Ectodermal cell (in vitro differentiated cells): ENCODE data around the gene ACIN1.

Source experiments
- H3K27ac ChIP-seq: 2 replicates; pipeline ENCODE4 v1.7.0; 2013; ENCODE audit warnings: mild to moderate bottlenecking, low read depth, low read length; ENCODE audit not compliant: insufficient read depth, poor library complexity, severe bottlenecking
- H3K27me3 ChIP-seq: 2 replicates; pipeline ENCODE4 v1.7.0; 2013; ENCODE audit warnings: mild to moderate bottlenecking, low read length; ENCODE audit not compliant: insufficient read depth, control insufficient read depth, poor library complexity, severe bottlenecking
- H3K36me3 ChIP-seq: one replicate; pipeline ENCODE4 v1.7.0; 2013; ENCODE audit warnings: low read length; ENCODE audit not compliant: control insufficient read depth, insufficient read depth
- H3K4me1 ChIP-seq: one replicate; pipeline ENCODE4 v1.7.0; 2013; ENCODE audit warnings: low read length; ENCODE audit not compliant: control insufficient read depth, insufficient read depth
- H3K4me3 ChIP-seq: 2 replicates; pipeline ENCODE4 v1.7.0; 2013; ENCODE audit warnings: low read depth, low read length, control low read depth; ENCODE audit not compliant: insufficient read depth
- H3K9me3 ChIP-seq: 2 replicates; pipeline ENCODE4 v1.7.0; 2013; ENCODE audit warnings: mild to moderate bottlenecking, low read length, moderate library complexity; ENCODE audit not compliant: control insufficient read depth
- WGBS, 2 experiments: methylation state at CpG; one replicate each; pipeline ENCODE4 v1.1.7; 2013; ENCODE audit warnings: missing lambda C conversion rate in 2 of 2; 5-methylcytosine and 5-hydroxymethylcytosine counted together

The ACIN1 gene

DNA sequence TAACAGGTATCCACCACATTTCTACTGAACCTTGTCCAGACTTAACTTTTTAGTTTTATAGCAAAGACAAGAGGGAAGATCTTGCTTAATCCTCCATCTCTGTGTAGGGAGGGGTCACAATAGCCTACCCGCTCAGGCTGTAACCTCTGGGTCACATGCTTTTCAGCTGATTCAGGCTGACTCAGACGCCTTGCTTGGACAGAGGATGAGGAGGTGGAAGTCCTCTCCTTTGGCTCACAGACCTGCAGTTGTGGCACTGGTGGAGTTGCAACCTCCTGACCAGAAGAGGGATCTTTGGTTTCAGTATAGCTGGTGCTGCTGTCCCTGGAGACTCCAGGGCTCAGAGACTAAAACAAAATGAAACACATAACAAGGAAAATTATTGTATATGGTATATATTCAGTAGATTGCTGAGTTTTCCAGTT, 16.2 kb downstream of the ACIN1 start:
- H3K36me3 ChIP-seq = peaks cover 59% of the 10 kb centered on the region
- no peaks in the 10 kb centered on the region for H3K4me1 ChIP-seq

DNA sequence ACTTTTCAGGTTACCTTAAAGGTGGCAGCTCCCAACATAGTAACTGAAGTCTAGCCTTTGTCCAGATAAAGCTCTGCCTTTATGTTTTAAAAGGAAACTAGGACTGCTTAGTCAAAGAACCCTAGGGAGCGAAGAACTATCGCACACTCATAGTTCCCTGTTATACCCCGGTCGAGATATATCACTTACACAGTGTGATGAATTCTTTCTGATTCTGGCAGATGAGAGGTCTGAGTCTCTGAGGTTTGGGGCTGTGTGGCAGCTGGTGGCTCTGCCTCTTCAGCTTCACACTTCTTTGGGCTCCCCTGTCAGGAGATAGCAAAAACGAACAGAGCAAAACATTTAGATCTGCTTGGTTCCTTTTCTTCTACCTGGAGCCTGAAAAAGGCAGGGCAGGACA, 17.0 kb downstream of the ACIN1 start:
- H3K27ac ChIP-seq = no peak overlapping the region
- H3K9me3 ChIP-seq = no peaks in the 10 kb centered on the region
- peaks cover 63% of the 10 kb centered on the region for H3K36me3 ChIP-seq
- no peak overlapping the region for H3K4me3 ChIP-seq
- H3K27me3 ChIP-seq = no peaks in the 10 kb centered on the region
- H3K4me1 ChIP-seq = no peaks in the 10 kb centered on the region
- 97 to 98% methylated on average over 5 of the region's 5 CpGs for WGBS, 2 experiments

More for the DNA sequence above, 16.2 kb downstream of the ACIN1 start:
- Histone ChIP-seq H3K27me3 (no peaks in the 10 kb centered on the region), H3K27ac (no peak overlapping the region), H3K9me3 (no peaks in the 10 kb centered on the region), H3K4me3 (no peak overlapping the region)
- 81 to 87% methylated on average over 2 of the region's 2 CpGs for WGBS, 2 experiments

DNA sequence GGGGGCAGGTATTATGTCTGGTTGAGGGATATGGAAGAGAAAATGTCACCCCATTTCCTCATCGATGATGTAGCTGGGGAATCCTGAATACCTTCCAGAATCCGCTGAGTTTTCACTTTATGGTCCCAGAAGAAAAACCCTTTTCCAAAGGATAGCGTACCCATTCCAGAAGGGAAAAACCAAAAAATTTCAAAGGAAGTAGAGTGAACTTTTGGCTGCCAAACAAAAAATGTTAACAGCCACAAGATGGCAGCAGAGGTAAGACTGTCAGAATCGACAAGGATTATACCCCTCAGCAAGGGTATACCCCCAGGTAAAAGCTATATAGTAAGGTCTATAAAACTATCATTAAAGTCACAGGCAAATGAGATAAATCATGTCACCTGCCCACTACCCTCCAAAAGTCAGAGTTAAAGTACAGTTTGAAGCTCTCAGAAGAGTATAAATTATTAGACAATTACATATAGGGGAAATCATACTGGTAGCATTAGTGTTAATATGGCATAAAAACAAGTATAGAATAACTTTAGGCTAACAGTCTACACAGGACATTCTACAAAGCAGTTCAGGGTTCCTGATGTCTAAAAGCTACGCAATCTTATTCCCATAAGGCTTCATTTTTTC, 18.0 kb downstream of the ACIN1 start:
- no peaks in the 10 kb centered on the region for H3K9me3 ChIP-seq
- peaks cover 5% of the 10 kb centered on the region for H3K4me1 ChIP-seq
- H3K27me3 ChIP-seq = no peaks in the 10 kb centered on the region
- H3K27ac ChIP-seq = no peak overlapping the region
- no peak overlapping the region for H3K4me3 ChIP-seq
- H3K36me3 ChIP-seq = peaks cover 57% of the 10 kb centered on the region
- WGBS, 2 experiments = 88 to 92% methylated on average over 4 to 5 of the region's 5 CpGs

DNA sequence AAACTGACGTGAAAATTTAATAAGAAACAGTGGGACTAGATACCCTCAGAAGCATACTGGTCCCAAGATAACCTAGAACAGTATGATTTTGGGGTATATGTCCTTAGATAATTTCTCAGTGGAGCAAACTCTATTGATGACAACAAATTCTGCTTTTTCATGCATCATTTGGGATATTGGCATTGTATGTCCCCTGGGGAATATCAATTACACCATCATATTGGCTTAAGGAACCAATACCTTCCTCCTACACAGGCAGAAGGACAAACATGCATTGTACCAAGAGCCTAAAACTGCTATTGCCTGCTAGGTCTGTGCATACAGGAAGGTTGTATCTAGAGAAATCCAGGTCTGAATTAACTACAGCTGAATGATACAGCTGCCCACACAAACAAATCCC, 20.0 kb downstream of the ACIN1 start:
- Histone ChIP-seq H3K4me3 (no peak overlapping the region), H3K9me3 (no peaks in the 10 kb centered on the region), H3K4me1 (peaks cover 9% of the 10 kb centered on the region), H3K36me3 (peaks cover 38% of the 10 kb centered on the region), H3K27me3 (no peaks in the 10 kb centered on the region), H3K27ac (no peak overlapping the region)
- WGBS, 2 experiments = 95 to 100% methylated on average over 1 of the region's 1 CpG

GRCh38 chr14:23071921-23072539, 22.9 kb downstream of the ACIN1 start:
- 58 to 88% methylated on average over 3 to 5 of the region's 5 CpGs for WGBS, 2 experiments
- H3K9me3 ChIP-seq = no peaks in the 10 kb centered on the region
- peaks cover 34% of the 10 kb centered on the region for H3K36me3 ChIP-seq
- H3K27me3 ChIP-seq = no peaks in the 10 kb centered on the region
- H3K4me1 ChIP-seq = peaks cover 35% of the 10 kb centered on the region
- H3K27ac ChIP-seq = peak overlapping the region; percentile 74
- peak overlapping the region; percentile 63 for H3K4me3 ChIP-seq

DNA sequence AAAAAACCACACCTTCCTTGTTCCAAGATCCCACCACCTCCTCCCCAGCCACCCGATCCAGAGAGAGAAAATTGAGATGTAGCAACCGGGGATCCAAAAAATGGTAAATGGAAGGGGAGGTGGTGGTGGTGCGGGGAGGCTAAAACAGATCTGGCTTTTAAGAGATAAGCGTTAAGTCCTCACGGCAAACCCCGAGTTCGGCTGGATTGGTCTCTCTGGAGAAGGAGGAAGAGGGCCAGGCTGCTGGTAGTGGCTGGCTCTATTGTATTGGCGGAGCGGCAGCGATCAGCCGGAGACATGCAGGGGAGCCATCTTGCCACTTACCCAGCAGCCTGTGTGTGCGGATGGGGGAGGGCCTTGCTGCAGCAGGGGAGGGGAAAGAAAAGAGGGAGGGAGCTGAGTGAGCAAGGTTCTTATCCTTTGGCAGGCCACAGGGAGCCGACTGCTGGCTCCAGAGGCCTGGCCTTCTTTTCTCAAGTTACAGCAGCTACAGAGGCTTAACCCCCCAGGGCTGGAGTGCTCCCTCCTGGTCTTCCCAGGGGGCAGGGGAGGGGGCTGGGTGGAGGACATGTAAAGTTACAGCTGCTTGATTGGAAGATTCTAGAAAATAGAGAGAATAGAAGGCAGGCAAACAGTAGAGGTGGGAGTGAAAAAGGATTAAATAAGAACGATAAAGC, 23.6 kb downstream of the ACIN1 start:
- H3K4me1 ChIP-seq = peaks cover 37% of the 10 kb centered on the region
- H3K4me3 ChIP-seq = peak overlapping the region; percentile 63
- H3K9me3 ChIP-seq = no peaks in the 10 kb centered on the region
- no peaks in the 10 kb centered on the region for H3K27me3 ChIP-seq
- H3K36me3 ChIP-seq = peaks cover 33% of the 10 kb centered on the region
- peak overlapping the region; percentile 79 for H3K27ac ChIP-seq
- 2 to 3% methylated on average over 13 to 14 of the region's 14 CpGs for WGBS, 2 experiments

GRCh38 chr14:23070262-23071129, 24.4 kb downstream of the ACIN1 start:
- WGBS, 2 experiments = 7 to 11% methylated on average over 9 to 10 of the region's 10 CpGs
- Histone ChIP-seq H3K9me3 (no peaks in the 10 kb centered on the region), H3K36me3 (peaks cover 32% of the 10 kb centered on the region), H3K4me3 (peak overlapping the region; percentile 63), H3K27me3 (no peaks in the 10 kb centered on the region), H3K4me1 (peaks cover 40% of the 10 kb centered on the region), H3K27ac (peak overlapping the region; percentile 64)

DNA sequence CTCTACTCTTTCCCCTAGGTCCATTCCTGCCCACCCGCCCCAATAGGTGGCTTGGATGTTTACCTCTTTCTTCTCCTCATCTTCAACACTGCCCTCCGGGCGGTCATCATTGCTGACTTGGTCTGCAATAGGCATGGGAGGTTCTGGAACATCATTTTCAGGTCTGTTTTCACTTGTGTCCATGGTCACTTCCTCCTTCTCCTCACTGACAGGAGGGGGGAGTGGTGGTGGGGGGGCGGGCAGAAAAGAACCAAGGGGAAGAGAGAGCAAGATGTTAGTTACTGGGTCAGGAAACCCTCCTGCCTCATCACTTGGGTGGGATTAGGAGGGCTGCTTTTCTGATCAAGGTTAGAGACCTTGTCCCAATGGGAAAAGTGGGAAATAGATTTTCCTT, 25.5 kb downstream of the ACIN1 start:
- Histone ChIP-seq H3K9me3 (no peaks in the 10 kb centered on the region), H3K36me3 (peaks cover 42% of the 10 kb centered on the region), H3K4me1 (peaks cover 40% of the 10 kb centered on the region), H3K27me3 (no peaks in the 10 kb centered on the region), H3K4me3 (peak overlapping the region; percentile 18), H3K27ac (peak overlapping the region; percentile 46)
- WGBS, 2 experiments = 58 to 77% methylated on average over 1 to 4 of the region's 4 CpGs

DNA sequence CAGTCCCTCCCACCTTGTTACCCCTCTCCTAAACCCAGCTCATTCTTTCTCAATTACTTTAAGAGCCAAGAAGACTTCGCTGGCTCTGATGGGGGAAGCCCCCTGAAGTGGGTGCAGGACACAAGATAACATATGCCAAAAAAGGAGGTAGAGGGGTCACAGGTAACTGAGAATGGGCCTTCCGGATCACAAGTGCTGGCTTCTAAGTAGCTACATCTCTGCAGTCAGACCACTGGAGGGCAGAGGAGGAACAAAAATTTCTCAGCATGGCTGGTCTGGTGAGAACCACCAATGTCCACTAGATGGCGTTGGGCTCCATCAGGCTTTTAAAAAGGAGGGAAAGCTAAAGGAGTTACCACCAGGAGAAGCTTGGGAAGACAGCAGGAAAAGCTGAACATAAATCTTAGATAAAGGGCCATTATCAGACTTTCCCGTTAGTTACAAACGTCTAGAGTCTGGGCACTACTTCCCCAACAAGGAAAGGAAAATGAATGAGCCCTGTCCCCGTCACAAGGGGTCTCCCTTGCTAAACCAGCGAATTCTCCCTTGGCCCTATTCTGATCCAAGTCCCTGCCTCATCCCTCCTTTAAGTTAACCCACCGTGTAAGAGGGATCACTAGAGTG, 26.0 kb downstream of the ACIN1 start:
- 32 to 33% methylated on average over 8 of the region's 8 CpGs for WGBS, 2 experiments
- peaks cover 40% of the 10 kb centered on the region for H3K4me1 ChIP-seq
- H3K27me3 ChIP-seq = no peaks in the 10 kb centered on the region
- peak overlapping the region; percentile 18 for H3K4me3 ChIP-seq
- H3K36me3 ChIP-seq = peaks cover 46% of the 10 kb centered on the region
- H3K27ac ChIP-seq = peak overlapping the region; percentile 46
- H3K9me3 ChIP-seq = no peaks in the 10 kb centered on the region
